GM21717 (cell line): ENCODE results near the gene RAP1A.
"Not testable (repeated sequence)": the region's sequence is repeated elsewhere in the genome, so short reads cannot be mapped to it uniquely, and the experiment has no call there.

Experiments used
- ATAC-seq: cut with Tn5 transposase; IDR thresholded peaks from one replicate; pipeline ENCODE4 v1.9.1; 2021; ENCODE audit warnings: mild to moderate bottlenecking, moderate library complexity; ENCODE audit not compliant: unreplicated experiment

RAP1A gene

GRCh38 chr1:111734856-111735255 is 115.3 kb downstream of the RAP1A start:
- no peak for ATAC-seq

- ATAC-seq = no peak
These were observed 115.7 kb downstream of the RAP1A start for GRCh38 chr1:111735321-111735720.

GRCh38 chr1:111735858-111736544 is 116.4 kb downstream of the RAP1A start:
- no peak for ATAC-seq

GRCh38 chr1:111736548-111737215 is 117.1 kb downstream of the RAP1A start:
- ATAC-seq = no peak

GRCh38 chr1:111737216-111738132 is 117.9 kb downstream of the RAP1A start:
- ATAC-seq = no peak

GRCh38 chr1:111738133-111738435 is 118.5 kb downstream of the RAP1A start:
- no peak for ATAC-seq

- peak; percentile 40 for ATAC-seq
These were observed 119.0 kb downstream of the RAP1A start for GRCh38 chr1:111738436-111739193.

GRCh38 chr1:111739194-111739924 is 119.8 kb downstream of the RAP1A start, which contains the start of gene INKA2:
Gene INKA2, minus strand, starts transcription at chr1:111739395. Its CDS starts 153 bp downstream, at chr1:111739242.
- ATAC-seq = peak; percentile 79

GRCh38 chr1:111739925-111740765 is 120.6 kb downstream of the RAP1A start:
- ATAC-seq = no peak

GRCh38 chr1:111742292-111742691 is 122.7 kb downstream of the RAP1A start:
- ATAC-seq = not testable (repeated sequence)

- ATAC-seq = no peak
These were observed 123.5 kb downstream of the RAP1A start for GRCh38 chr1:111742938-111743549.

- no peak for ATAC-seq
These were observed 124.1 kb downstream of the RAP1A start for GRCh38 chr1:111743679-111744101.

GRCh38 chr1:111745675-111746613 is 126.4 kb downstream of the RAP1A start:
- ATAC-seq = no peak

GRCh38 chr1:111746614-111746999 is 127.0 kb downstream of the RAP1A start:
- ATAC-seq = no peak

GRCh38 chr1:111747282-111747734 is 127.7 kb downstream of the RAP1A start:
- ATAC-seq = peak; percentile 48

- no peak for ATAC-seq
These were observed 128.4 kb downstream of the RAP1A start for GRCh38 chr1:111747947-111748346.

- ATAC-seq = no peak
These were observed 130.0 kb downstream of the RAP1A start for GRCh38 chr1:111749628-111750027.

GRCh38 chr1:111750856-111751255 is 131.3 kb downstream of the RAP1A start:
- no peak for ATAC-seq
